ENCODE measurements around the gene SERGEF. TPM values are rescaled to one million over a fixed set of nuclear protein-coding genes. Genes with fewer than 3 reads are reported as not detected.
"Not testable (repeated sequence)": the region's sequence is repeated elsewhere in the genome, so short reads cannot be mapped to it uniquely, and the experiment has no call there.

Gene SERGEF
- total RNA-seq, 1 experiment from 2014 or later: 28.7 TPM

DNA sequence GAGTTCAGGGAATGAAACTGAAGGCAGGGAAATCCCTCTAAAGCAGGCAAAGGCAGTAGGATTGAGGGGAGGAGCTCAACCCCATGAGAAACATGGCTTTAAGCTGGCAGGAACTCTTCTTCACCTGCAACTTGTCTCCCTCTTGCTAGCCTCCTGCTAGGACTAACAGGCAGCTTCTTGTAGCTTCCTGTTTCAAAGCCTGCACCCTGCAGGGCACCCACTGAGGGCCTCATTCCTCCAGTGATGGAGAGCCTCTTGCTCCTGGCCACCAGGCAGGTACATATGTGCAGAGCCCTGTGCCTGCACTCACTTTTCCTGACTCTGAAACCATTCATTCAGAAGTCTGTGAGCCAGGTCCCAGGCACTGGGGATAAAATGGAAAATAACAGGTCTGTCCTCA, 137.0 kb downstream of the SERGEF start:
- no peaks in the 10 kb centered on the region for H3K9me2 ChIP-seq (ENCODE audit: insufficient read depth)
- no peaks in the 10 kb centered on the region for H3K79me2 ChIP-seq (ENCODE audit: low read depth)
- DNase-seq: no peak
- no peaks in the 10 kb centered on the region for H3F3A ChIP-seq (ENCODE audit: insufficient read depth, low read depth)
- POLR2A ChIA-PET (ENCODE audit: unreplicated experiment): no interaction called here
- no peak overlapping the region for H3K27ac ChIP-seq
- no peaks in the 10 kb centered on the region for H3K27me3 ChIP-seq (ENCODE audit: insufficient read depth, low read depth)
- no peak overlapping the region for H3K4me2 ChIP-seq
- no peaks in the 10 kb centered on the region for H3K36me3 ChIP-seq (ENCODE audit: low read depth)
- CTCF ChIA-PET: no interaction called here
- BruUV-seq (replicated peaks): no TSS peak
- no peaks in the 10 kb centered on the region for H4K20me1 ChIP-seq (ENCODE audit: insufficient read depth)
- H3K4me3 ChIP-seq: no peak overlapping the region
- intact Hi-C loops (cut with micrococcal nuclease; ENCODE audit: unreplicated experiment): no loop called here
- no peaks in the 10 kb centered on the region for H3K9me3 ChIP-seq (ENCODE audit: insufficient read depth, low read depth)
- H2AFZ ChIP-seq: no peak overlapping the region
- TF ChIP-seq EZH2 (IDR thresholded peaks at IDR 0.05; ENCODE audit: low read depth): no peak
- TF ChIP-seq, protein P1, sequence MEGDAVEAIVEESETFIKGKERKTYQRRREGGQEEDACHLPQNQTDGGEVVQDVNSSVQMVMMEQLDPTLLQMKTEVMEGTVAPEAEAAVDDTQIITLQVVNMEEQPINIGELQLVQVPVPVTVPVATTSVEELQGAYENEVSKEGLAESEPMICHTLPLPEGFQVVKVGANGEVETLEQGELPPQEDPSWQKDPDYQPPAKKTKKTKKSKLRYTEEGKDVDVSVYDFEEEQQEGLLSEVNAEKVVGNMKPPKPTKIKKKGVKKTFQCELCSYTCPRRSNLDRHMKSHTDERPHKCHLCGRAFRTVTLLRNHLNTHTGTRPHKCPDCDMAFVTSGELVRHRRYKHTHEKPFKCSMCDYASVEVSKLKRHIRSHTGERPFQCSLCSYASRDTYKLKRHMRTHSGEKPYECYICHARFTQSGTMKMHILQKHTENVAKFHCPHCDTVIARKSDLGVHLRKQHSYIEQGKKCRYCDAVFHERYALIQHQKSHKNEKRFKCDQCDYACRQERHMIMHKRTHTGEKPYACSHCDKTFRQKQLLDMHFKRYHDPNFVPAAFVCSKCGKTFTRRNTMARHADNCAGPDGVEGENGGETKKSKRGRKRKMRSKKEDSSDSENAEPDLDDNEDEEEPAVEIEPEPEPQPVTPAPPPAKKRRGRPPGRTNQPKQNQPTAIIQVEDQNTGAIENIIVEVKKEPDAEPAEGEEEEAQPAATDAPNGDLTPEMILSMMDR (conservative IDR thresholded peaks at IDR 0.05): no peak
- H3K4me1 ChIP-seq (replicated peaks; ENCODE audit: insufficient read depth): no peaks in the 10 kb centered on the region

DNA sequence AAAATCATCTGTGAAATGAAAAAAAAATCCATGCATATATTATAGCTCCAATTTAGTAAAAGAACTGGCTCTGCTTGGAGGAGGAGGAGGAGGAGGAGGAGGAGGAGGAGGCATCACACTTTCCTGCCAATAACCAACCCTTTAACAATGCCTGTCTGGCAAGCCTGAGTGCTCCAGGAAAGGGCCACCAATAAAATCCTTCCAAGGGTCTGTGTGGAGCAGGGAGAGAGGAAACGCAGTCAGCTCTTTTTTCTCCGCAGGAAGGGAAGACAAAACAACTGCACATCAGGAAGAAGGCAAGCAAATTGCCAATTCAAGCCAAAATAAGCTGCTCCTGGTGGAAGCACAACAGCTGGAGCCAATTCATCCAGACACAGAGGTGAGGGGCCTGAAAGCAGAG, 139.3 kb downstream of the SERGEF start:
- Histone ChIP-seq H3K27ac (no peak overlapping the region), H3K9me2 (ENCODE audit: insufficient read depth) (no peaks in the 10 kb centered on the region), H3K4me1 (replicated peaks; ENCODE audit: insufficient read depth) (no peaks in the 10 kb centered on the region), H3K36me3 (ENCODE audit: low read depth) (no peaks in the 10 kb centered on the region), H3F3A (ENCODE audit: insufficient read depth, low read depth) (no peaks in the 10 kb centered on the region), H3K4me3 (no peak overlapping the region), H3K27me3 (ENCODE audit: insufficient read depth, low read depth) (no peaks in the 10 kb centered on the region), H3K79me2 (ENCODE audit: low read depth) (no peaks in the 10 kb centered on the region), H3K4me2 (no peak overlapping the region), H2AFZ (no peak overlapping the region), H3K9me3 (ENCODE audit: insufficient read depth, low read depth) (no peaks in the 10 kb centered on the region; the same call in 1 of the 2 replicates), H4K20me1 (ENCODE audit: insufficient read depth) (no peaks in the 10 kb centered on the region)
- intact Hi-C loops (cut with micrococcal nuclease; ENCODE audit: unreplicated experiment): no loop called here
- POLR2A ChIA-PET (ENCODE audit: unreplicated experiment): no interaction called here
- DNase-seq: no peak
- BruUV-seq (replicated peaks): no TSS peak
- TF ChIP-seq, protein P1 (conservative IDR thresholded peaks at IDR 0.05): no peak
- CTCF ChIA-PET: no interaction called here

- H3F3A ChIP-seq (ENCODE audit: insufficient read depth, low read depth); POLR2A ChIA-PET (ENCODE audit: unreplicated experiment); H3K9me3 ChIP-seq (ENCODE audit: insufficient read depth, low read depth); H3K36me3 ChIP-seq (ENCODE audit: low read depth); H3K27me3 ChIP-seq (ENCODE audit: insufficient read depth, low read depth); intact Hi-C loops (cut with micrococcal nuclease; ENCODE audit: unreplicated experiment); H3K9me2 ChIP-seq (ENCODE audit: insufficient read depth); H3K4me2 ChIP-seq; BruUV-seq (replicated peaks); CTCF ChIA-PET; H3K79me2 ChIP-seq (ENCODE audit: low read depth); H2AFZ ChIP-seq; H4K20me1 ChIP-seq (ENCODE audit: insufficient read depth); H3K27ac ChIP-seq; H3K4me1 ChIP-seq (replicated peaks; ENCODE audit: insufficient read depth); H3K4me3 ChIP-seq; DNase-seq: not testable (repeated sequence)
Measured at GRCh38 chr11:17868398-17868797, 144.4 kb downstream of the SERGEF start.

- no peaks in the 10 kb centered on the region for H3F3A ChIP-seq (ENCODE audit: insufficient read depth, low read depth)
Measured at GRCh38 chr11:17867341-17867740, 145.5 kb downstream of the SERGEF start.

More at GRCh38 chr11:17867341-17867740, 145.5 kb downstream of the SERGEF start:
- CTCF ChIA-PET: no interaction called here
- DNase-seq: no peak
- Histone ChIP-seq H3K36me3 (ENCODE audit: low read depth) (no peaks in the 10 kb centered on the region), H4K20me1 (ENCODE audit: insufficient read depth) (no peaks in the 10 kb centered on the region), H3K9me2 (ENCODE audit: insufficient read depth) (no peaks in the 10 kb centered on the region), H3K9me3 (ENCODE audit: insufficient read depth, low read depth) (no peaks in the 10 kb centered on the region; the same call in 1 of the 2 replicates), H2AFZ (no peak overlapping the region), H3K4me2 (no peak overlapping the region), H3K79me2 (ENCODE audit: low read depth) (no peaks in the 10 kb centered on the region), H3K27me3 (ENCODE audit: insufficient read depth, low read depth) (no peaks in the 10 kb centered on the region), H3K27ac (no peak overlapping the region), H3K4me3 (no peak overlapping the region), H3K4me1 (replicated peaks; ENCODE audit: insufficient read depth) (no peaks in the 10 kb centered on the region)
- no peak for TF ChIP-seq EZH2 (IDR thresholded peaks at IDR 0.05; ENCODE audit: low read depth)
- TF ChIP-seq, protein P1 (conservative IDR thresholded peaks at IDR 0.05): no peak
- no TSS peak for BruUV-seq (replicated peaks)
- intact Hi-C loops (cut with micrococcal nuclease; ENCODE audit: unreplicated experiment): no loop called here
- POLR2A ChIA-PET (ENCODE audit: unreplicated experiment): no interaction called here

Measured in PC-9 (cell line).